K562 (cell line): Measurements from ENCODE around the gene MRRF. TPM values are rescaled to one million over a fixed set of nuclear protein-coding genes. Genes with fewer than 3 reads are reported as not detected.

ENCODE experiments used
- CBX5 ChIP-seq: IDR thresholded peaks from 2 replicates; pipeline ENCODE4 v1.6.1; 2014; ENCODE audit warnings: low read depth, borderline replicate concordance
- CHAMP1 ChIP-seq: fragments of 450-650 bp; IDR thresholded peaks from 2 replicates; pipeline ENCODE4 v1.6.1; 2016; ENCODE audit warnings: mild to moderate bottlenecking
- FOXK2 ChIP-seq, 2 experiments: fragments of 450-650 bp; IDR thresholded peaks in 1 of 2; conservative IDR thresholded peaks in 1 of 2; 2 replicates each; pipeline ENCODE4 v1.6.1; 2016; ENCODE audit warnings: low read depth in 2 of 2, mild to moderate bottlenecking in 1 of 2
- HBP1 ChIP-seq: fragments of 450-650 bp; formaldehyde crosslinking; IDR thresholded peaks from 2 replicates; pipeline ENCODE4 v1.4.0; 2022; ENCODE audit warnings: missing genetic modification characterization
- IRF1 ChIP-seq: sonication (generic); formaldehyde crosslinking; IDR thresholded peaks from 2 replicates; pipeline ENCODE4 v1.8.0; 2022; ENCODE audit warnings: missing genetic modification reagents, mild to moderate bottlenecking, borderline replicate concordance
- MCM3 ChIP-seq: fragments of 450-650 bp; IDR thresholded peaks from 2 replicates; pipeline ENCODE4 v1.6.1; 2016
- POLR2B ChIP-seq: fragments of 450-650 bp; IDR thresholded peaks from 2 replicates; pipeline ENCODE4 v1.6.1; 2018; ENCODE audit warnings: low read depth; ENCODE audit not compliant: partially characterized antibody
- POLR3A ChIP-seq: IDR thresholded peaks from 2 replicates; pipeline ENCODE4 v1.6.1; 2011; ENCODE audit warnings: borderline replicate concordance, mild to moderate bottlenecking, moderate library complexity; ENCODE audit not compliant: insufficient read length, insufficient read depth; ENCODE audit errors: extremely low read depth
- POLR3G ChIP-seq: IDR thresholded peaks from 2 replicates; pipeline ENCODE4 v1.6.1; 2011; ENCODE audit not compliant: insufficient read length, insufficient replicate concordance; ENCODE audit errors: extremely low read depth
- RBM39 ChIP-seq: fragments of 200-400 bp; formaldehyde crosslinking; optimal IDR thresholded peaks from 2 replicates; pipeline ENCODE3; 2018; ENCODE audit warnings: low read depth, low read length
- SREBF2 ChIP-seq: sonication (generic); formaldehyde crosslinking; IDR thresholded peaks from 2 replicates; pipeline ENCODE4 v1.4.0; 2020; ENCODE audit warnings: mild to moderate bottlenecking, missing genetic modification reagents
- TCFL5 ChIP-seq: fragments of 250-450 bp; sonication (Bioruptor Pico); conservative IDR thresholded peaks from 2 replicates; pipeline ENCODE4 v1.6.1; 2021; ENCODE audit warnings: mild to moderate bottlenecking, moderate library complexity, matching md5 sums
- ZNF134 ChIP-seq: fragments of 250-450 bp; sonication (Bioruptor Pico); conservative IDR thresholded peaks from 2 replicates; pipeline ENCODE4 v1.4.0; 2020
- ZNF445 ChIP-seq: fragments of 250-450 bp; sonication (Bioruptor Pico); IDR thresholded peaks from 2 replicates; pipeline ENCODE4 v1.4.0; 2020; ENCODE audit warnings: low read depth, mild to moderate bottlenecking, moderate library complexity
- ZNF668 ChIP-seq: fragments of 250-450 bp; sonication (Bioruptor Pico); IDR thresholded peaks from 2 replicates; pipeline ENCODE4 v1.8.0; 2022; ENCODE audit warnings: mild to moderate bottlenecking, inconsistent platforms
- ZNF766 ChIP-seq: fragments of 200-800 bp; sonication (Bioruptor generic); conservative IDR thresholded peaks from 2 replicates; pipeline ENCODE4 v1.6.1; 2016; ENCODE audit warnings: missing genetic modification characterization, missing compliant biosample characterization
- polyA plus RNA-seq, 8 experiments: library from polyadenylated mRNA; depleted of rRNA in 4 of 8; stranded (reverse) in 5 of 8; unstranded in 3 of 8; fragments of >200 nt; fragmentation: Nextera tagmentation in 2 of 8; fragmentation: Illumina TruSeq in 1 of 8; extraction: Ambion mirVana in 2 of 8; extraction: Trizol in 1 of 8; gene quantifications; 2 replicates each; pipeline versions ENCODE4 v1.2.1 to v1.2.3, GENCODE V29; 2011 to 2014; ENCODE audit warnings: inconsistent platforms in 1 of 8, missing spikeins in 1 of 8
- total RNA-seq, 7 experiments: library from RNA; depleted of rRNA in 6 of 7; stranded (reverse); fragments of >200 nt in 6 of 7; fragmentation: Illumina TruSeq in 2 of 7; extraction: Trizol in 2 of 7; gene quantifications; 2 replicates each; pipeline versions ENCODE4 v1.2.1 to v1.2.3, GENCODE V29; 2011 to 2021; ENCODE audit warnings: low replicate concordance in 1 of 7

Gene MRRF
- total and polyA plus RNA-seq, 9 of the 15 experiments (the other 6 are each of a cell fraction or from before 2014, with no cell fraction given) = 55.0 to 105 (median 81.2) TPM

- TF ChIP-seq FOXK2 (conservative IDR thresholded peaks at IDR 0.05 in 1 of 2, IDR thresholded peaks at IDR 0.05 in 1 of 2; ENCODE audit: low read depth in 2 of 2) = no peak
- no peak for TF ChIP-seq ZNF766 (CRISPR knock-in tag)
- no peak for TF ChIP-seq SREBF2 (CRISPR knock-in tag)
- no peak for TF ChIP-seq IRF1 (CRISPR knock-in tag)
- no peak for TF ChIP-seq ZNF134 (CRISPR knock-in tag)
- TF ChIP-seq ZNF445 (CRISPR knock-in tag) = no peak
- no peak for TF ChIP-seq CBX5
- no peak for TF ChIP-seq RBM39
- no peak for TF ChIP-seq HBP1 (CRISPR knock-in tag)
- TF ChIP-seq POLR3G = no peak
- TF ChIP-seq MCM3 = no peak
- TF ChIP-seq POLR3A = no peak
- TF ChIP-seq ZNF668 (CRISPR knock-in tag) = no peak
- no peak for TF ChIP-seq POLR2B
- TF ChIP-seq TCFL5 (CRISPR knock-in tag) = no peak
- TF ChIP-seq CHAMP1 = no peak
These were observed 101.5 kb downstream of the MRRF start (continued) for GRCh38 chr9:122366074-122366660.
